ENCODE measurements around the gene SLC26A9. TPM values are rescaled to one million over a fixed set of nuclear protein-coding genes. Genes with fewer than 3 reads are reported as not detected.

SLC26A9 gene
- total and polyA plus RNA-seq, 3 experiments from 2014 or later = not detected

DNA sequence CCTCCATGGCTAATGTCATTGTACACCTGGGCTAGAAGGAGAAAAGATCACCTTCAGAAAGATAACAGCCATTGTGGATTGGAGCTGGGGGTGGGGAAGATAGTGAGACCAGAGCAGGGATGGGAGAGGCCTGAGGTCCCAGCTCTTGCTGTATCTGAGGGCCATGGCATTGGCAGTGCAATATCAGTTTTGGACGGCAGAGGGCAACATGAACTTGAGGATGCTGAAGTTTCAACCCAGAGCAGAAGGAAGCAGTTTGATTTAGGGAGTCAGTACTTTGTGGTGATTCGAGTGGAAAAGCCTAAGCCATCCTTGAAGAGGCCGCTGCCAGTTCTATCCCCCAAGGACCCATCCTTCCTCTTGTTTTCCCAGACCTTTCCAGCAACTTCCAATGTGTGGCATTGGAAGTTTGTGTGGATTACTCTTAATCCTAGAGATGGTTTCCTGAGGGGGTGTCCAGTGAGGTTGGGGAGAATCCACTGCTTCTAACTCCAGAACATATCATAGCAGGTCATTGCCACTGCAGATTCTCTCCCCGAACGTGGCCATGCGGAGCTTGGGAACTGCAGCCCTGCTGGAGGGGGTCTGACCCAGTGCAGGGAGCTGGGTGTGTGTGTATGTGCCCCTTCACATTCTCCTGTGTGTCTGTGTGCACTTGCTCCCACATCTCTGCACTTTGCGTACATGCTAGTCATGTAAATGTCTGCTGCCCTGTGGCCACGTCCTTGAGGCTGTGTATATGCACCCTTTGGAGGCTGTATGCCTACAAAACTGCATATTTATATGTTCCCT is 24.1 kb downstream of the SLC26A9 start:
- ChIA-PET CTCF (interaction anchor here (0.7 to 3.1 kb wide), 13 partner anchors 11 to 260 kb away, joined by 3 to 18 read pairs (median 4); partner anchors contain the start of genes PM20D1 and SLC26A9), POLR2A (no interaction called here)
- Mint-ChIP-seq H3K4me1 (no peaks in the 10 kb centered on the region), H3K27ac (no peak overlapping the region), H3K36me3 (no peaks in the 10 kb centered on the region), H3K4me3 (no peak overlapping the region), H3K27me3 (peaks cover 5 to 21% of the 10 kb centered on the region in 2 donors), H3K9me3 (no peaks in the 10 kb centered on the region)
- Histone ChIP-seq H3K27ac (ENCODE audit: low read depth, low read length) (no peak overlapping the region), H3K4me3 (ENCODE audit: low read length) (no peak overlapping the region), H3K4me1 (ENCODE audit: insufficient read depth, low read length) (no peaks in the 10 kb centered on the region), H3K27me3 (ENCODE audit: insufficient read depth, low read length, poor library complexity, severe bottlenecking) (no peaks in the 10 kb centered on the region), H3K9me3 (ENCODE audit: low read length) (no peaks in the 10 kb centered on the region), H3K36me3 (ENCODE audit: insufficient read depth, low read length) (no peaks in the 10 kb centered on the region)
- DNase-seq = peak; percentile 22 to 69 (median 46)

- H3K36me3 Mint-ChIP-seq = no peaks in the 10 kb centered on the region
- Histone ChIP-seq H3K4me3 (ENCODE audit: low read length) (no peak overlapping the region), H3K27ac (ENCODE audit: low read depth, low read length) (no peak overlapping the region), H3K4me1 (ENCODE audit: insufficient read depth, low read length) (no peaks in the 10 kb centered on the region), H3K27me3 (ENCODE audit: insufficient read depth, low read length, poor library complexity, severe bottlenecking) (no peaks in the 10 kb centered on the region), H3K36me3 (ENCODE audit: insufficient read depth, low read length) (no peaks in the 10 kb centered on the region), H3K9me3 (ENCODE audit: low read length) (no peaks in the 10 kb centered on the region)
- peaks cover 5 to 33% of the 10 kb centered on the region in 2 donors for H3K27me3 Mint-ChIP-seq
- CTCF ChIA-PET = interaction anchor here (1.0 to 2.7 kb wide), 9 partner anchors 20 to 127 kb away, joined by 3 to 18 read pairs (median 3); partner anchors contain the start of gene PM20D1
- POLR2A ChIA-PET = no interaction called here
- DNase-seq = no peak
- H3K9me3 Mint-ChIP-seq = no peaks in the 10 kb centered on the region
- no peak overlapping the region for H3K4me3 Mint-ChIP-seq
- no peak overlapping the region for H3K27ac Mint-ChIP-seq
- H3K4me1 Mint-ChIP-seq = no peaks in the 10 kb centered on the region
These were observed 25.6 kb downstream of the SLC26A9 start for GRCh38 chr1:205917466-205918238.

- no peak overlapping the region for H3K27ac Mint-ChIP-seq
- CTCF ChIA-PET = interaction anchor here (1.4 to 2.7 kb wide), 2 partner anchors 30 to 61 kb away, joined by 3 to 18 read pairs; no protein-coding TSS in a partner anchor
- POLR2A ChIA-PET = no interaction called here
- DNase-seq = no peak
- no peaks in the 10 kb centered on the region for H3K9me3 Mint-ChIP-seq
- no peaks in the 10 kb centered on the region for H3K36me3 ChIP-seq (ENCODE audit: insufficient read depth, low read length)
- H3K27ac ChIP-seq (ENCODE audit: low read depth, low read length) = no peak overlapping the region
- H3K4me1 Mint-ChIP-seq = no peaks in the 10 kb centered on the region
- H3K4me3 Mint-ChIP-seq = no peak overlapping the region
- no peak overlapping the region for H3K4me3 ChIP-seq (ENCODE audit: low read length)
- no peaks in the 10 kb centered on the region for H3K9me3 ChIP-seq (ENCODE audit: low read length)
- H3K27me3 ChIP-seq (ENCODE audit: insufficient read depth, low read length, poor library complexity, severe bottlenecking) = no peaks in the 10 kb centered on the region
- no peaks in the 10 kb centered on the region for H3K4me1 ChIP-seq (ENCODE audit: insufficient read depth, low read length)
- H3K27me3 Mint-ChIP-seq = peaks cover 3 to 37% of the 10 kb centered on the region in 2 donors
- no peaks in the 10 kb centered on the region for H3K36me3 Mint-ChIP-seq
These were observed 26.7 kb downstream of the SLC26A9 start for GRCh38 chr1:205916541-205916940.

- Mint-ChIP-seq H3K36me3 (no peaks in the 10 kb centered on the region), H3K4me3 (no peak overlapping the region), H3K27ac (no peak overlapping the region), H3K9me3 (no peaks in the 10 kb centered on the region), H3K4me1 (no peaks in the 10 kb centered on the region), H3K27me3 (peaks cover 3 to 41% of the 10 kb centered on the region in 2 donors)
- ChIA-PET CTCF (interaction anchor here (0.9 kb wide), 1 partner anchor 190 kb away, joined by 5 read pairs; no protein-coding TSS in a partner anchor), POLR2A (interaction anchor here (0.6 kb wide), 1 partner anchor 163 kb away, joined by 6 read pairs; no protein-coding TSS in a partner anchor)
- Histone ChIP-seq H3K36me3 (ENCODE audit: insufficient read depth, low read length) (no peaks in the 10 kb centered on the region), H3K27me3 (ENCODE audit: insufficient read depth, low read length, poor library complexity, severe bottlenecking) (no peaks in the 10 kb centered on the region), H3K9me3 (ENCODE audit: low read length) (no peaks in the 10 kb centered on the region), H3K4me3 (ENCODE audit: low read length) (no peak overlapping the region), H3K27ac (ENCODE audit: low read depth, low read length) (no peak overlapping the region), H3K4me1 (ENCODE audit: insufficient read depth, low read length) (no peaks in the 10 kb centered on the region)
- DNase-seq = no peak
These were observed 27.8 kb downstream of the SLC26A9 start for GRCh38 chr1:205915354-205915990.

DNA sequence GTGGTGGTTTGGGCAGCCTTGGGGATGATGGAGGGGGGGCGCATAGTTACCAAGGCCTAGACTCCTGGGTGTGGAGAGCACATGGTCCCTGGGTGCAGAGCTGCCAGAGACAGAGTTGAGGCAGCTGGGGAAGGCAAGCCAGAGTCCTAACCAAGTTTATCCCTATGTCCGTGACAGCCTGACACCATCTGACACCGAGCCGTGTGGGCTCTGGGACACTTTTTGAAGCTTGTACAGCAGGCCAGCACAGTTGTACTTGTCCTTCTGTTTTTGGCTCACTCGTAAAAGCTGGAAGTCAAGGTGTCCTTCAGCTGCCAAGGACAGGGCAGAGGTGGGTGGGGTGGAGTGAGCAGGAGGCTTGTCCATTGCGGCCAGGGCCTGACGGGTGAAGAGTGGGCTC is 28.5 kb downstream of the SLC26A9 start:
- Histone ChIP-seq H3K27me3 (ENCODE audit: insufficient read depth, low read length, poor library complexity, severe bottlenecking) (no peaks in the 10 kb centered on the region), H3K4me1 (ENCODE audit: insufficient read depth, low read length) (no peaks in the 10 kb centered on the region), H3K27ac (ENCODE audit: low read depth, low read length) (no peak overlapping the region), H3K36me3 (ENCODE audit: insufficient read depth, low read length) (no peaks in the 10 kb centered on the region), H3K4me3 (ENCODE audit: low read length) (no peak overlapping the region), H3K9me3 (ENCODE audit: low read length) (no peaks in the 10 kb centered on the region)
- no peaks in the 10 kb centered on the region for H3K4me1 Mint-ChIP-seq
- H3K27me3 Mint-ChIP-seq = peaks cover 3 to 40% of the 10 kb centered on the region in 2 donors
- H3K4me3 Mint-ChIP-seq = no peak overlapping the region
- H3K9me3 Mint-ChIP-seq = no peaks in the 10 kb centered on the region
- CTCF ChIA-PET = interaction anchor here (1.3 kb wide), 1 partner anchor 63 kb away, joined by 4 read pairs; no protein-coding TSS in a partner anchor
- no peaks in the 10 kb centered on the region for H3K36me3 Mint-ChIP-seq
- no peak for DNase-seq
- POLR2A ChIA-PET = no interaction called here
- H3K27ac Mint-ChIP-seq = peak overlapping the region in 1 of 8 donors; percentile 81

- Histone ChIP-seq H3K4me1 (ENCODE audit: insufficient read depth, low read length) (no peaks in the 10 kb centered on the region), H3K4me3 (ENCODE audit: low read length) (no peak overlapping the region), H3K36me3 (ENCODE audit: insufficient read depth, low read length) (no peaks in the 10 kb centered on the region), H3K9me3 (ENCODE audit: low read length) (no peaks in the 10 kb centered on the region), H3K27ac (ENCODE audit: low read depth, low read length) (no peak overlapping the region), H3K27me3 (ENCODE audit: insufficient read depth, low read length, poor library complexity, severe bottlenecking) (no peaks in the 10 kb centered on the region)
- no peaks in the 10 kb centered on the region for H3K9me3 Mint-ChIP-seq
- POLR2A ChIA-PET = no interaction called here
- CTCF ChIA-PET = interaction anchor here (1.3 kb wide), 1 partner anchor 63 kb away, joined by 4 read pairs; no protein-coding TSS in a partner anchor
- no peak overlapping the region for H3K27ac Mint-ChIP-seq
- H3K36me3 Mint-ChIP-seq = no peaks in the 10 kb centered on the region
- peaks cover 3 to 43% of the 10 kb centered on the region in 2 donors for H3K27me3 Mint-ChIP-seq
- H3K4me3 Mint-ChIP-seq = no peak overlapping the region
- DNase-seq = no peak
- no peaks in the 10 kb centered on the region for H3K4me1 Mint-ChIP-seq
These were observed 29.1 kb downstream of the SLC26A9 start for GRCh38 chr1:205914155-205914507.

DNA sequence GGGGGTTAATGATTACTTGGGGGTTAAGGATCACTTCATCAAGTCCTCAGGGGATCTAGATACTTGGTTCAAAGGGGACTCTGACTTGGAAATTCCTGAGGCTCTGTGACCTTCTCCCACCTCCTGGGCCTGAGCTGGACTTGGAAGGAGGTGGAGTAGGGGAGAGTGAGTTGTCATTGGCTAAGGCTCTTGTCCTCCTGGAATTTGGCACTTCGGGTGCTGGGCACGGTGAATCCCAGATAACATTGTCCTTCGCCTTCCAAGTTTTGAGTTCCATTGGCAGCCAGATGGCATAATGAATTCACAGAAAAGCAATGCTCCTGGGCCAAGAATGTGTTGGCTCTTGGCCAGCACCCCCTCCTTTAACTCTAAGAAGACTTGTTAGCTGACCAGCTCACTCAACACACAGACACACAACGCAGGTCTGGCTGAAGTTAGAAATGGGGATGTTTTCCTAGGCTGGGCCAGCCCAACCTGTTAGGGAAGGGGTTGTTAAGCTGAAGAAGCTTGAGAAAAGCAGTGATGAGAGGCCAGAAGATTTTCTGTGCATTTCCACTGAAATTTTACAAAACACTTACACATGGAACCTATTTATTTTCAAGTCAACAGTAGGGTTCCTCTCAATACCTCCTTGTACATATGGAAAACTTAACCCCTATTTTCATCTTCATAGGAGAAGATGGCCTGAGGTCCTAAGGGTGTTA is 29.7 kb downstream of the SLC26A9 start:
- no peaks in the 10 kb centered on the region for H3K36me3 Mint-ChIP-seq
- Histone ChIP-seq H3K27me3 (ENCODE audit: insufficient read depth, low read length, poor library complexity, severe bottlenecking) (no peaks in the 10 kb centered on the region), H3K27ac (ENCODE audit: low read depth, low read length) (no peak overlapping the region), H3K9me3 (ENCODE audit: low read length) (no peaks in the 10 kb centered on the region), H3K36me3 (ENCODE audit: insufficient read depth, low read length) (no peaks in the 10 kb centered on the region), H3K4me1 (ENCODE audit: insufficient read depth, low read length) (no peaks in the 10 kb centered on the region), H3K4me3 (ENCODE audit: low read length) (no peak overlapping the region)
- no peaks in the 10 kb centered on the region for H3K4me1 Mint-ChIP-seq
- no peak overlapping the region for H3K27ac Mint-ChIP-seq
- no peak for DNase-seq
- POLR2A ChIA-PET = no interaction called here
- no peak overlapping the region for H3K4me3 Mint-ChIP-seq
- CTCF ChIA-PET = interaction anchor here (1.3 kb wide), 1 partner anchor 64 kb away, joined by 4 read pairs; no protein-coding TSS in a partner anchor
- H3K27me3 Mint-ChIP-seq = peaks cover 3 to 43% of the 10 kb centered on the region in 2 donors
- no peaks in the 10 kb centered on the region for H3K9me3 Mint-ChIP-seq
